Hepatocyte (in vitro differentiated cells): ENCODE data around the gene TPK1. TPM values are rescaled to one million over a fixed set of nuclear protein-coding genes. Genes with fewer than 3 reads are reported as not detected.

Source experiments
- DNase-seq: peaks from one replicate; pipeline ENCODE4 v3.0.0-alpha.2; 2016; ENCODE audit warnings: low spot score
- H2AFZ ChIP-seq: fragments of 200-600 bp; sonication (generic); 2 replicates; pipeline ENCODE4 v1.6.0; 2016; ENCODE audit warnings: antibody characterized with exemption, mild to moderate bottlenecking
- H3K27ac ChIP-seq: fragments of 200-600 bp; sonication (generic); 2 replicates; pipeline ENCODE4 v1.5.1; 2016; ENCODE audit warnings: mild to moderate bottlenecking
- H3K27me3 ChIP-seq: fragments of 200-600 bp; sonication (generic); 2 replicates; pipeline ENCODE4 v1.6.1; 2016
- H3K36me3 ChIP-seq: fragments of 200-600 bp; sonication (generic); replicated peaks from 2 replicates; pipeline ENCODE4 v1.5.1; 2016; ENCODE audit warnings: low read depth; ENCODE audit not compliant: insufficient read depth
- H3K4me1 ChIP-seq: fragments of 200-600 bp; sonication (generic); 2 replicates; pipeline ENCODE4 v1.5.1; 2016; ENCODE audit warnings: mild to moderate bottlenecking, moderate library complexity; ENCODE audit not compliant: insufficient read depth
- H3K4me2 ChIP-seq: fragments of 200-600 bp; sonication (generic); 2 replicates; pipeline ENCODE4 v1.6.0; 2016
- H3K4me3 ChIP-seq: fragments of 200-600 bp; sonication (generic); 2 replicates; pipeline ENCODE4 v1.5.1; 2016; ENCODE audit warnings: mild to moderate bottlenecking
- H3K79me2 ChIP-seq: fragments of 200-600 bp; sonication (generic); 2 replicates; pipeline ENCODE4 v1.6.0; 2017; ENCODE audit warnings: mild to moderate bottlenecking
- H3K9me2 ChIP-seq: fragments of 200-600 bp; sonication (generic); replicated peaks from 2 replicates; pipeline ENCODE4 v1.6.0; 2017; ENCODE audit warnings: mild to moderate bottlenecking; ENCODE audit not compliant: insufficient read depth
- H3K9me3 ChIP-seq: fragments of 200-600 bp; sonication (generic); 2 replicates; pipeline ENCODE4 v1.5.1; 2016; ENCODE audit warnings: low read depth, mild to moderate bottlenecking
- H4K20me1 ChIP-seq: fragments of 200-600 bp; sonication (generic); 2 replicates; pipeline ENCODE4 v1.6.0; 2016; ENCODE audit warnings: mild to moderate bottlenecking; ENCODE audit not compliant: insufficient read depth, poor library complexity, severe bottlenecking
- EZH2 ChIP-seq: fragments of 200-600 bp; sonication (generic); IDR thresholded peaks from 2 replicates; pipeline ENCODE4 v1.6.1; 2016; ENCODE audit warnings: antibody characterized with exemption, mild to moderate bottlenecking, borderline replicate concordance
- EZH2phosphoT487 ChIP-seq: fragments of 200-600 bp; sonication (generic); IDR thresholded peaks from one replicate; pipeline ENCODE4 v1.6.1; 2018; ENCODE audit warnings: antibody characterized with exemption, mild to moderate bottlenecking, low read depth, moderate library complexity; ENCODE audit not compliant: unreplicated experiment, severe bottlenecking
- WGBS: methylation state at CpG from one replicate; pipeline ENCODE4 v1.1.6; 2016; ENCODE audit warnings: low lambda C conversion rate; ENCODE audit errors: missing lambda C conversion rate; 5-methylcytosine and 5-hydroxymethylcytosine counted together
- polyA plus RNA-seq: library from polyadenylated mRNA; unstranded; fragments of >200 nt; fragmentation: Nextera tagmentation; extraction: Ambion mirVana; gene quantifications from 2 replicates; pipeline ENCODE4 v1.2.1, GENCODE V29; 2016
- total RNA-seq: library from RNA; depleted of rRNA; stranded (reverse); fragments of >200 nt; gene quantifications from 2 replicates; pipeline ENCODE4 v1.2.3, GENCODE V29; 2014
- TF ChIP-seq, protein P1 (sequence below): fragments of 200-600 bp; sonication (generic); IDR thresholded peaks from 2 replicates; pipeline ENCODE4 v1.5.1; 2016; ENCODE audit warnings: antibody characterized with exemption, mild to moderate bottlenecking; ENCODE audit not compliant: poor library complexity

TPK1 gene
- total and polyA plus RNA-seq, 2 experiments from 2014 or later: 8.7 to 9.7 TPM

DNA sequence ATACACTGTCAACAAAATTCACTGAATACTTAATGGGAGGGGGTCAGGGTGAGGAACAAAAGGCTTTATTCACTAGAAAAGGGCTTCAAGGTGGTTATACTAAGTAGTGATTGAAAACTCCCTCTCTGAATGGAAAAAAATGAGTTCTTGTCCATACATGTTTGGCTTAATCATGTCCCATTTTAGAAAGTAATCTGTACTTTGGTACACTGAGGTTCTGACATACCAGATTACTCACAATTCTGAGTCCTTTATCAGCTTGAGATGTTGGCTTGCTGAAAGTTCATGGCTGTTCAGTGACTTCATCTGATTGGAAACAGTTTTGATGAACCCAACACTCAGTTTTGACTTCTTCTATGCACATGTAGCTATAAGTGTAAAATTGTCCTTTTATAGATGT is 419.5 kb downstream of the TPK1 start:
- no peaks in the 10 kb centered on the region for H3K79me2 ChIP-seq
- no peak overlapping the region for H3K27ac ChIP-seq
- no peaks in the 10 kb centered on the region for H3K9me3 ChIP-seq
- H3K27me3 ChIP-seq: no peaks in the 10 kb centered on the region
- DNase-seq: no peak
- no peak overlapping the region for H2AFZ ChIP-seq
- no peaks in the 10 kb centered on the region for H3K36me3 ChIP-seq
- no peak for TF ChIP-seq EZH2
- no peak for TF ChIP-seq EZH2phosphoT487
- TF ChIP-seq, protein P1, sequence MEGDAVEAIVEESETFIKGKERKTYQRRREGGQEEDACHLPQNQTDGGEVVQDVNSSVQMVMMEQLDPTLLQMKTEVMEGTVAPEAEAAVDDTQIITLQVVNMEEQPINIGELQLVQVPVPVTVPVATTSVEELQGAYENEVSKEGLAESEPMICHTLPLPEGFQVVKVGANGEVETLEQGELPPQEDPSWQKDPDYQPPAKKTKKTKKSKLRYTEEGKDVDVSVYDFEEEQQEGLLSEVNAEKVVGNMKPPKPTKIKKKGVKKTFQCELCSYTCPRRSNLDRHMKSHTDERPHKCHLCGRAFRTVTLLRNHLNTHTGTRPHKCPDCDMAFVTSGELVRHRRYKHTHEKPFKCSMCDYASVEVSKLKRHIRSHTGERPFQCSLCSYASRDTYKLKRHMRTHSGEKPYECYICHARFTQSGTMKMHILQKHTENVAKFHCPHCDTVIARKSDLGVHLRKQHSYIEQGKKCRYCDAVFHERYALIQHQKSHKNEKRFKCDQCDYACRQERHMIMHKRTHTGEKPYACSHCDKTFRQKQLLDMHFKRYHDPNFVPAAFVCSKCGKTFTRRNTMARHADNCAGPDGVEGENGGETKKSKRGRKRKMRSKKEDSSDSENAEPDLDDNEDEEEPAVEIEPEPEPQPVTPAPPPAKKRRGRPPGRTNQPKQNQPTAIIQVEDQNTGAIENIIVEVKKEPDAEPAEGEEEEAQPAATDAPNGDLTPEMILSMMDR: no peak
- no peaks in the 10 kb centered on the region for H4K20me1 ChIP-seq
- H3K4me2 ChIP-seq: no peak overlapping the region
- no peaks in the 10 kb centered on the region for H3K9me2 ChIP-seq
- H3K4me3 ChIP-seq: no peak overlapping the region
- H3K4me1 ChIP-seq: no peaks in the 10 kb centered on the region

DNA sequence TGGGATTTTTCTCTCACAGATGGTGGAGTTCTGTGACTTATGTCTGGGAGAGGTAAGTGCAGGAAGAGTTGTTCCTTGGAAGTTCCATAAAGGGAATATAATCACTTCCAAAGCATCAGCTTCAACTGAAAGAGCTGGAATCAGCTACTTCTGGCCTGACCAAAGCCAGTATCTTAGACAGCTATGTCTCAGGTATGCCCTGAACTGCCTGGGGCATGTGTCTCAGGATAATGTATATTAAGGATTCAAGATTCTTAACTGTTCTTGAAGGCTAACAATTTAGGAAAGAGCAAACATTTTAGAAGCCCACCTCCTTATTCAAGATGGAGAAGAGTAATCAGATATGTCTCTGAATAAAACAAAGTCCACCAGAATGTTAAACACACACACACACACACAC is 420.0 kb downstream of the TPK1 start:
- H3K9me2 ChIP-seq: no peaks in the 10 kb centered on the region
- DNase-seq: no peak
- no peaks in the 10 kb centered on the region for H3K9me3 ChIP-seq
- H3K4me3 ChIP-seq: no peak overlapping the region
- H3K27me3 ChIP-seq: no peaks in the 10 kb centered on the region
- no peak overlapping the region for H3K27ac ChIP-seq
- no peak overlapping the region for H3K4me2 ChIP-seq
- H3K36me3 ChIP-seq: no peaks in the 10 kb centered on the region
- TF ChIP-seq, protein P1: no peak
- TF ChIP-seq EZH2phosphoT487: no peak
- TF ChIP-seq EZH2: no peak
- no peak overlapping the region for H2AFZ ChIP-seq
- H3K4me1 ChIP-seq: no peaks in the 10 kb centered on the region
- H3K79me2 ChIP-seq: no peaks in the 10 kb centered on the region
- H4K20me1 ChIP-seq: no peaks in the 10 kb centered on the region

DNA sequence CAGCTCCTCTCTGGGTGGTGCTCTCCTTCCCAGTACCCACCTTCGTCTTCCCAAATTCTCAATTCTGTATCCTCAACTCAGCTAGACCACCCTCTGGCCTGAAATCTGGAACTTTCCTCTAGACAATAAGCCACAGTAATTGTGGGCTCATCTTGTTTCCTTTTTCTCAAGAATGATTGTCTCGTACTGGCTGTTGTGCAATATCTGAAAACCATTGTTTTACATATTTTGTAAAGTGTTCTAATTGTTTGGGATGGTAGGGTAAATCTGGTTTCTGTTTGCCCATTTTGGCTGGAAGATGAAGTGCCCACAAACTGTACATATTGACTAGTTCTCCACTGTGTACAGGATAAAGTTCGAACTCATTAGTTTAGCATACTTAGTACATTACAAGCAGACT is 421.0 kb downstream of the TPK1 start:
- H3K4me3 ChIP-seq: no peak overlapping the region
- no peak for DNase-seq
- TF ChIP-seq EZH2 (no peak), EZH2phosphoT487 (no peak)
- TF ChIP-seq, protein P1: no peak
- no peaks in the 10 kb centered on the region for H3K4me1 ChIP-seq
- H4K20me1 ChIP-seq: no peaks in the 10 kb centered on the region
- H3K9me2 ChIP-seq: no peaks in the 10 kb centered on the region
- no peaks in the 10 kb centered on the region for H3K9me3 ChIP-seq
- 91% methylated on average over 3 of the region's 3 CpGs for WGBS
- no peaks in the 10 kb centered on the region for H3K27me3 ChIP-seq
- no peaks in the 10 kb centered on the region for H3K79me2 ChIP-seq
- H3K27ac ChIP-seq: no peak overlapping the region
- no peak overlapping the region for H2AFZ ChIP-seq
- H3K36me3 ChIP-seq: no peaks in the 10 kb centered on the region
- no peak overlapping the region for H3K4me2 ChIP-seq

DNA sequence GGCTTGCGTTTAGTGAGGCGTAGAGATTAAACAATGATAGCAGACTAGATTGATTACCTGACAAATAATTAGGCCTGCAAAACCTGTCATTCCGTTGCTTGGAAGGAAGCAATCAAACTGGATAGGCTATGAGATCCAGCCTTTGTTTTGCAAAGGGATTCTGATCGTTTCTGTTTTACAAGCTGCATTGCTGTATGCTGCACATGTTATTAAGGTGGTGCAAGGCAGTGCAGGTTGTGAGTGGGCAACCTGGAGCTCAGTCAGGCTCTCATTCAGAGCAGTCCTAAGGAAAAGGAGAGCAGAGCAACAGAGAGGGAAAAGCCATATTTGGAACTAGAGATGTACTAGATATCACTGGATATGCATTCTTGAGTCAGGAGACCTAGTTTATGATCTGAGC is 425.4 kb downstream of the TPK1 start:
- no peak overlapping the region for H3K4me3 ChIP-seq
- H3K79me2 ChIP-seq: no peaks in the 10 kb centered on the region
- peaks cover 6% of the 10 kb centered on the region for H3K4me1 ChIP-seq
- H3K9me2 ChIP-seq: no peaks in the 10 kb centered on the region
- TF ChIP-seq EZH2phosphoT487: no peak
- TF ChIP-seq, protein P1: no peak
- TF ChIP-seq EZH2: no peak
- no peak for DNase-seq
- WGBS: 44% methylated on average over 4 of the region's 4 CpGs
- no peaks in the 10 kb centered on the region for H4K20me1 ChIP-seq
- no peak overlapping the region for H3K4me2 ChIP-seq
- H3K27ac ChIP-seq: no peak overlapping the region
- H3K27me3 ChIP-seq: no peaks in the 10 kb centered on the region
- H3K36me3 ChIP-seq: no peaks in the 10 kb centered on the region
- H3K9me3 ChIP-seq: no peaks in the 10 kb centered on the region
- no peak overlapping the region for H2AFZ ChIP-seq
